GM19468 (cell line): Measurements from ENCODE around the gene LTB4R.
"Not testable (repeated sequence)": the region's sequence is repeated elsewhere in the genome, so short reads cannot be mapped to it uniquely, and the experiment has no call there.

Source experiments
- ATAC-seq: cut with Tn5 transposase; IDR thresholded peaks from one replicate; pipeline ENCODE4 v1.9.1; 2021; ENCODE audit warnings: mild to moderate bottlenecking, moderate library complexity, moderate number of reproducible peaks; ENCODE audit not compliant: unreplicated experiment; ENCODE audit errors: extremely low read depth

LTB4R gene

DNA sequence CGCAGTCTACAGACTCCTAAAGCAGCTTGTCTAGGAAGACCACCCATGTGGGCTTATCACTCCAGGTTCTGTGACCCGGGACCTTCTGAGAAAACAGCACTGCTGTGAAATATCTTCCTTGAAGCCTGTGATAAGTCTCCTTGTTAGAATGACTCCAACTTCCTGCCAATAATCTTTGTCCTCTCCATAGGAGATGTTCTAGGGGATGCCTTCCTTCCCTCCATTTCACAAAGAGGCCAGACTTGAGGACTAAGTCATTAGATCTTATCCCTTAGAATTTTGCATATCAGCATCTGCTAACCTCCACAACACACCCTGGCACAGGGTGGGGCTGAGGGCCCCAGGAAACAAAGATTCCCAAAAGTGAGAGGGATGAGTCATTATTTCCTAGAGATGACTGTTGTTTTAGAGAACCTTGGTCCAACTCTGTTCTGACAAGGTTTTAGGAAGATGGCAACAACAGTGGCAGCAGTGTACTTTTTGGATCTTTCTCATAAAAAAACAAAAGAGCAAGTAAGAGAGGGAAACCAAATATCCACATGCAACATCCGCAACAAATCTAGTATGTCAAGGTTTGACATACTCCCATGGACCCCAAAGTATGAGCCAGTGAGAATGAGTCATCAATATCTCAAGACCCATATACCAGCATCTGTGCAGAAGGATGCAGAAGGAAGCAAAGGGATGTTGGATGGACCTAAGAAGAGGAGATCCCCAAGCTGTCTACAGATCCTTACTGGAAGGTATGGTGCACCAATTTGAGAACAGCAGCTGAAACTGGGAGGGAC is 6.0 kb downstream of the LTB4R start:
- no peak for ATAC-seq

DNA sequence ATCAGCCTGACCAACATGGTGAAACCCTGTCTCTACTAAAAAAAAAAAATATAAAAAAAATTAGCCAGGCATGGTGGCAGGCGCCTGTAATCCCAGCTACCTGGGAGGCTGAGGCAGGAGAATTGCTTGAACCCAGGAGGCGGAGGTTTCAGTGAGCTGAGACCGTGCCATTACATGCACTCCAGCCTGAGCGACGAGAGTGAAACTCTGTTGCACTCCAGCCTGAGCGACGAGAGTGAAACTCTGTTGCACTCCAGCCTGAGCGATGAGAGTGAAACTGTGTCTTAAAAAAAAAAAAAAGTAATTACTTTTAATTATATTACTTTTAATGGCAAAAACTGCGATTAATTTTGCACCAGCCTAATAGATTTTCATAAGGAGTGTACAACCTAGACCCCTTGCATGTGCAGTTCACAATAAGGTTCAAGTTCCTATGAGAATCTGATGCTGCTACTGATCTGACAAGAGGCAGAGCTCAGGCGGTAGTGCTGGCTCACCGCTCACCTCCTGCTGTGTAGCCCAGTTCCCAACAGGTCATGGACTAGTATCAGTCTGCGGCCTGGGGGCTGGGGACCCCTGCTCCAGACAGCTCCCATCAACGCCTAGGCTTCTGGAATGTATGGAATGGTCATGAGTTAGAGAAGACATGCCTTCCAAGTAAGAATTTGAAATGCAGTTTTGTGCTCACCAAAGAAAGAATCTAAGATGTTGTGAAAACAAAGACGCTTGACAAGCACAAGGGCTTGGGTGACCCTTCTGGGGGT is 10.1 kb downstream of the LTB4R start:
- no peak for ATAC-seq

DNA sequence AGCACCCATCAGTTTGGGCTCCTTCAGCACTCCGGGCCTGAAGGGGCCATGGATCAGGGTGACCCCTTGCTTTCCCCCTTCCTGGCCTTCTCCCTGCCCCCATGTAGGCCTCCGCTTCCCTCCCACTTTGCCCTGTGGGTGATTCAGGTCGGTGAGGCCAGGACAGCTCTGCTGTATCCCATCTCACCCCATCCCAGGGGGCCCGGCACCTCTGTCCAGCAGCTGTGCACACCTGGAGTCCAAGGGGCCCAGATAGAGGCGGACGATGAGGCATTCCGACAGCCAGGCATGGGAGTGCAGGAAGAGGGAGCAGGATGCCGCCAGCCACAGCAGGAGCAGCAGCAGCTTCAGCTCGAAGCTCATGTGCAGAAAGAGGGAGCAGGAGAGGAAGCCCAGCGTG is 11.4 kb downstream of the LTB4R start:
- ATAC-seq, result no peak

DNA sequence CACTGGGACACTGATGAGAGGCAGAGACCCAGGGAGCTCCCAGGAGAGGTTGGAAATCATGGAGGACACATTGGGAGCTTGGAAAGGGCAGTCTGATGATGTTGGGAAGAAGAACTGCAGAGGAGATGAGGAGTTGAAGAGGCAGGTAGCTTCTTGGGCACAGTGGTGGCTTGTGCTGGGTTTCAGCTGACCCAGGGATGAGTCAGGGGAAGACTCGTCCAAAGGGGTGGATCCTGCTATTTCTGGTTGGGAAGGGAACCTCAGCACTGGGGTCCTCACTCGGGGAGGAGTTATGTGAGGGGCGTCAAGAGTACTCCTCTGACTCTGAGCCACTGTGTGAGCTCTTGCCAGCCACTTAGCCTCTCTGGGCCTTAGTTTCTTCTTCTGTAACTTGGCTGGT is 12.0 kb downstream of the LTB4R start:
- no peak for ATAC-seq

DNA sequence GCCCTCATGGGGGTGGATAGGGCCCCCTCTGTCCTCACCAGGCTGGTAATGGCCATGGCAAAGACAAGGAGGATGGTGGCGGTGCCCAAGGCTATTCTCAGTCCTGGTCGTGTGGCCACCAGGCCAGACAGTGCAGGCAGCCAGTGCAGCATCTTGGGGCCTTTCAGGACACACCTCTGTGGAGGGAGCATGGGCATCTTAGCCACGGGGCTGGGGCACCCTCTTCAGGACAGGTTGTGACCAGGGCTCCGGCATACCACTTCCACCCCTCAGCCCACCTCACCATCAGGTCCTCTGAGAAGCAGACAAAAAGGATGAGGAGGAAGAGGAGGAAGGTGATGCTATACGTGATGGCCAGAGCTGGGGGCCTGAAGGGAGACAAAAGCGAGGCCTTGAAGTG is 12.7 kb downstream of the LTB4R start:
- no peak for ATAC-seq

DNA sequence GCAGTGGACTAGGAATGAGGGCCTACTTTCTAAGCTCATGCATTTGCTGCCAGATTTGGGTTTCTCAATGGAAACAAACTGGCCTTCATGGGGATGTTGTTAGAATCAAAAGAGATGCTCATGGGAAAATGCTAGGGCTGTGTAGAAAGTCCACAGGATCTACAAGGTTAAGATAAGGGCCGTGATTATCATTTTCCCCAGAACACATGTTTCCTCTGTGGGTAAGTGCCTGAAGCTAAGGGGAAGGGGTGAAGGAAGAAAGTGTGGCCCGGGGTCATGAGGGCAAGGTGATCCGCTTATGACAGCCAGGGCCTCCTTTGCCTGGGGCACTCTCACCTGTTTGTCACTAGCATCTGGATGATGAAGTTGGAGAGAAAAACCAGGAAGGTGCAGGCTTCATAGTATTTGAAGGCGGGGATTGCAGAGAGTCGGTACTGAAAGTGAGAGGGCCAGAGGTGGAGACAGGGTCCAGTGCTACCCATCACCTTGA is 13.8 kb downstream of the LTB4R start:
- no peak for ATAC-seq

DNA sequence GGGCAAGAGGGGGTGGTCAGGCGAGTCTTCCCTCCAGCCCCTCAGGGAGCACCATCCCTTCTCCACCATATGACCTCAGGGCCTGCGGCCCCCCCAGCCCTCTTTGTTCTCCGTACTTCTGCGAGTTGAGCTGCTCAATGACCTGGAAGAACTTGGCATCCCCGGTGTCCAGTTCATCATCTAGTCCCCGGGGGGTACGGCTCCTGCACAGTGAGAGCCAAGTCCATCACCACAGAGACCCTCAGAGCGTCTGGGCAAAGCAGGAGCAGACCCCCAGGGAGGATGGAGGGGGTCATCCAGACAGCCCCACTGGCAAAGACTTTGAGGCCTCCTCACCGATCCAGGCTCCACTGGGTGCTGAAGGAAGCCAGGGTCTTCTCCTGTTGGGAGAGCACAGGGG is 14.7 kb downstream of the LTB4R start:
- ATAC-seq, result no peak

DNA sequence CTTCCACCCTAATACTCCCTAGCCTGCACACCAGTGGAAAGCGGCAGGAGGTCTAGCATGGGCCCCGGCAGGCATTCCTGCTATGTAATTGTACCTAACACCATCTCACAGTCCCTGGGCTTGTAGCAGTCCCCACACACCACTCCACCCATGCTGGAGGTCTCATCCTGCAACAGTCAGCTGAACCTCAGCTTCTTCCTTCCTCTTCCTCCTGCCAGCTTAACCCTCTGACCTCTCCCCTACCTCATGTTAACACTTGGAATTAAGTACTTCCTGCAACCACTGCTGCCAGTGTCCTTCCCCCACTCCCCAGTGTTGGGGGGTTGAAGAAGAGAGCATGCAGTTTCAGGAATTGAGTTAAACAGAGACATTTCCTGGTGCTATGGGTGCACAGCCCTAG is 16.0 kb downstream of the LTB4R start:
- no peak for ATAC-seq

DNA sequence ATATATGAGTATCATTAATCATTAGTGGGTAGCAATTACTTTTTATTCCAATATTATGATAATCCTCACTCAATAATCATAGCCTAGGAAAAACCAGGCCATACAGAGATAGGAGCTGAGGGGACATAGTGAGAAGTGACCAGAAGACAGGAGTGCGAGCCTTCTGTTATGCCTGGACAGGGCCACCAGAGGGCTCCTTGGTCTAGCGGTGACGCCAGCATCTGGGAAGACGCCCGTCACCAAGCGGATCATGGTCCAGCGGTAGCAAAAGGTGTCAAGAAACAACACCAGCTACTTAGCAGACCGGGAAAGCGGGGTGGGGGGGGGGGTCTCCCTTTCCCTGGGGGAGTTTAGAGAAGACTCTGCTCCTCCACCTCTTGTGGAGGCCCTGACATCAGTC is 16.6 kb downstream of the LTB4R start:
- ATAC-seq, result not testable (repeated sequence)

DNA sequence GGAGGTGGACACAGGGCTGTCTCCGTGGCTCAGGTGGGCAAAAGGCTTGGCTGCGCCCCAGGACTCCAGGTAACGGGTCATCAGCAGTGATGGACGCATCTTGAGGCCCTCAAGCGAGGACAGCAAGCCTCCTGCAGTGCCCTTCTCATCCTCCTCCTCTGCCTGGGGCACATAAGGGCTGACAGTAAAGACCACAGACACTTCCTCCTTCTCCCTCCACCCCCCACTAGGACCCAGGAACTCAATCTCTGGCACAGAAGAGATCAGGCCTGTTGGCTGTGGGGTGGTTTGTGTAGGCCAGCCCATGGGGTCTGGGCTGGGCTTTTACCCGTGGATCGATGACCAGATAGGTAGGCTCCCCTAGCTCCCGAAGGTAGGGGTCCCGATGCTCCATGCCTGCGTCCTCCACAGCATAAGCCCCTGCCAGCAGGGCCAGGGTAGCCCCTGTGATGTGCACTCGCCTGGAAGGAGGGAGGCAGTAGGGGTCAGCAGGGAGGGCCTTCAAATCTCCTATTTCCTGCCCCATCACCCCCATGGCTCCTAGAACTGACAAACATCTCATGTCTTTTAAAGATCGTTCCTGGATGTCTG is 17.9 kb downstream of the LTB4R start:
- no peak for ATAC-seq

DNA sequence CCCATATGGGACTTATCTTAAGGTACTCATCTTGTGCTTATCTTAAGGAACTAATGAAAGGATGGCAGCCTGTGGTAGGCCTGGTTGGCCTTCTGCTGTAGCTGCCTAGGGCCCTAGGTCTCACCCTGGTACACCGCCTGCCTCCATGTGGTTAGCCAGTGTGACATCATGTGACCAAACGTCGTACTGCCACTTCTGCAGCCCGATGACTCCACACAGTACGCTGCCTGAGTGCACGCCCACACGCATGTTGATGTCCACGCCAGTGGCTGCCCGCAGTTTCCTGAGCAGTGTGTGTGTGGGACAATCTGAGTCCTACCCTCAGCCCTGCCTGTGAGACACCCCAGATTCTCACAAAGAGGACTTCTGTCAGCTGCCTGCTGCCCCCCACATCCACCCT is 18.4 kb downstream of the LTB4R start:
- ATAC-seq, result no peak

DNA sequence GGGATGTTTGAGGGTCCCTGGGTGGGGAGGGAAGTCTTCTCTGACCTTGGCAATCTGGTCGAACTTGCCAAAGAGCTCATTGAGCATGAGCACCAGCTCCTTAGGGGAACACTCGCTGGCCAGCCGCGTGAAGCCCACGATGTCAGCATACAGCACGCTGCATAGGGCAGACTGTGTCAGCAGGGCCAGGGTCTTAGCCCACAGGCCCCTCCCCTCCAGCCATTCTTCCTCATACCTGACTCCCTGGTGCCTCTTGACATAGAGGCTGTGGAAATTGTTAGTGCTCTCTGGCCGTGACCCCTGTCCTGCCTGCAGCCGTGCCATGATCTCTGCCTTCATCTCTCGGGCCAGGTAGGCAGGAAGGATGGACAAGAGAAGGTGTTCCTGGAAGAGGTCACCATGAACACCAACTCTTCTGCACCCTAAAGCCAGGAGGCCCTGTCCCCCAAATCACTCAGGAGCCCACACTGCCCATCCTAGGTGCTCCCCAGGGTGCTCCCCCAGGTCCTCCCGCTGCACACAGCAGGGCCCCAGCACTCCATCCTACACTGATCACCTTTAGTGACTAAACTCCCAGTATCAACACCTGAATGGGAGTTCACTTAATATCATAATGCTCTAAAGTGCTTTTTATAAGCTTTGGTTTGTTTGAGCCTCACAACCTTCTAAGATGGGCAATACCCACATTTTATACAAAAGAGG is 19.8 kb downstream of the LTB4R start:
- no peak for ATAC-seq

DNA sequence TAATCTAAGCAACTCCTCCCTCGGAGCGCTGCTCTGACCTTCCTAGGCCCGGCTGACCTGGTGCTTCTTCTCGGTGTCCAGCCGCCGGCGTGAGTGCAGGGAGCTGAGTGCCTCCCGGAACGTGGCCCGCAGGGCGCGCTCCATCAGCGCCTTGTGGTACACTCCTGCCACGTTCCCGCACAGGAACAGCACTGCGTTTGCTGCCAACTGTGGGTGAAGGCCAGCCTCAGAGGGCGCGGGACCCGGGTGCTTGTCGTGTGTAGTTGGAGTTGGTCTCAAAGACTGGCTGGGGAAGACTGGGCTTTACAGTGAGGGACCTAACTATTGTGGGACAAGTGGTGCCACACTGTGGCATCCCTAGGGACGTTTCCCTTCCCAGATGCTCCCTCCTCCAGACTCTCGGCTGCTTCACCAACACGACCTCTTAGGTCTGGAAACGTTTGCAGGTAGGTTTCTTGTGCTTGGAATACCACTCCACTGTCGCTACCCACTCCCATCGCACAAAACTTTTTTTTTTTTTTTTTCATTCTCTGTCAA is 20.5 kb downstream of the LTB4R start:
- no peak for ATAC-seq

DNA sequence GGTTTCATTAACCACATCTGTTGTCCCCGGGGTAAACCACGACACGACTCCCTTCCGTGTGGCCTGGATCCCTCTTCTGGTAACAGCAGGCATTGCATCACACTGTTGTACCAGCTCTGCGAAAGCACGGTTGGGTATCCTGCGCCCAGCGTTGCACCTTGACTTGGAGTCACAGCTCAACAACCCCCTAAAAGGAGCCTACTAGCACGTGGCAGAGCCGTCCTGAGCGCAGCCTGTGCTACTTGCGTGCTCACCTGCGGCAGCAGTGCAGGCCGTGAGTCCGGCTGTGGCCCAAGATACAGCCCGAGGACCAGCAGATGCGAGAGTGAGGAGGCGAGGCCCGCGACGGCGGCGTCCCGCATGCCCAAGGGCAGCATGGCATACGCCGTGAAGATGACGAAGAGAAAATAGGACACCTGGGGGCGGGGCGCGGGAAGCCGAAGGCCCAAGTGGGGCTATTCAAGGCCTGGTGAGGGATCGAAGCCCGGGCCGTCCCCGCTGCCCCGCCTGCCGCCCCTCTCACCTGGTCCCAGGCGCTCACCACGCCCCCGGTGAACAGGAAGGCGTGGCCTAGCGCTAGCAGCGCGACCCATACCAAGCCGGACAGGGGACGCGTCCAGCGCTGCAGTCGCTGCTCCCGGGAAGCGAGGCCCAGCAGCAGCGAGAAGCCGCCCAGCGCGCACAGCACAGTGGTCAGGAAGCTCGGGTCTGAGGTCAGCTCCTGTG is 21.1 kb downstream of the LTB4R start:
- peak; percentile 77 for ATAC-seq

DNA sequence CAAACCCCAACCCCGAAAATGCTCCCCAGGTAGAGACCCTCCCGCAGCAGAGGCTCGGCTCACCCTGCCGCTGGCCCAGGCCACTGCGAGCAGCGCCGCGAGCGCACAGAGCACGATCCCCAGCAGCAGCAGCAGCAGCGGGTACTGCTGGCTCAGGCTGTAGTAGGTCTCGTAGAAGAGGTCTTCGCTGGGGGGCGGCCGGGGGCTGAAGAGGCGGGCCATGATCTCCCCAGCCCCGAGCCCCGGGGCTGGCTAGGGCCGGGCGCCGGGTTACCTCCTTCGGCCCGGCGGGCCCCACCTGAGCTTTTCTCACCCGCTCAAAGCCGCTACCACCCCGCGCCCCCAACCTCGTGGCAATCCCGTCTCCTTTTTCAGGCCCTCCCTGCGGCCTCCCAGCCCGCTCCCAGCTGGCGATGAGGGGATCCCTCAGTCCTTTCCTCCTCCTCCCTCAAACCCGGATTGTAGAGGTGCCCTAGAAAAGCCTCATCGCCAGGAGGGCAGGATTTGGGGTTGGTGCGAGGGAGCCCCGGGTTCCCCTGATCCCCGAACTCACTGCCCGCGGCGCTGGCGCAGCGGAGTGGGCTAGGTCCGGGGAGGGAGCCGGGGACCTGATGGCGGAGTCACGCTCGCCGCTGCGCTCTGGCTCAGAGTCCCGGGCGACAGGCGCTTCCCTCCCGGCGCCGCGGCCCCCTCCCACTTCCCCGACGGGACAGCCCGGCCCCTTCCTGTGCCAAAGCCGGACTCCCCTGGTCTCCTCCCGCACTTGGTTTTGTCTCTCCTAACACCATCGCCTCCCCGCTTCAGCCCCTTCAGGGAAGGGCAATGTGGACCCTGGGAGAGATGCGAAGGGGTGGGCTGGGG is 23.4 kb downstream of the LTB4R start, which contains the start of gene ADCY4:
ADCY4 (minus strand) TSS at position 641 of the 861 bp plus-strand sequence; CDS start at position 222, 419 bp downstream.
- no peak for ATAC-seq

DNA sequence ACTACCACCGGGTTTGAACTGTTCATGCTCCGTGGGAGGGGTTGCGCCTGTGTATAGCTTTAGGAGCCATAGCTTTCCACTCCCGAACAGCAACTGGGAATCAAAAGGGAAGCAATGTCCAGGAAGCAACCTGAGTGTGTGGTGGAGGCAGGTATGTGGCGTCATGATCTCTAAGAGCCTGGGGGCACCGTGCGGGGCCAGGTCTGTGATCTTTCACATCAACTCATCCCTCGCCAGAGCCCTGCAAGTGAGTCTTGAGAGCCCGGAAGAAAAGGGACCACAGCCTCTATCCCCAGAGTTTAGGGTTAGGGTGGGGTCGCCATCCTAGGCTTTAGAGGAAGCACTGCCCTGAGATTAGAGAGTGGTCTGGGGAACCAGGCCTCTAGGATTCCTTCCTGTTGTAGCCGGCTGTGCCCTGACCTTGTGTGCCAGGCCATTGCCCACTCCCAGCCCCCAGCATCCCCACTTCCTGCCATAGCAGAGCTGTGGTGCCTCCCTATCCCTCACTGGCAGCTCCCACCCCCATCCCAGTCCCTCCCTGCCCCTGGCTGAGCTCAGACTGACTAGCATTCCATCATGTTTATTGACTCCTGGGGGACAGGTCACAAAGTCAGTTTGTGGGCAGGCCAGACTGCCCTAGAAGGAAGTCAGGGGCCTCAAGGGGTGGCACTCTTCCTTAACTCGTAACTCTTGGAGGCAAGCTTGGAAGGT is 24.3 kb downstream of the LTB4R start:
- no peak for ATAC-seq

DNA sequence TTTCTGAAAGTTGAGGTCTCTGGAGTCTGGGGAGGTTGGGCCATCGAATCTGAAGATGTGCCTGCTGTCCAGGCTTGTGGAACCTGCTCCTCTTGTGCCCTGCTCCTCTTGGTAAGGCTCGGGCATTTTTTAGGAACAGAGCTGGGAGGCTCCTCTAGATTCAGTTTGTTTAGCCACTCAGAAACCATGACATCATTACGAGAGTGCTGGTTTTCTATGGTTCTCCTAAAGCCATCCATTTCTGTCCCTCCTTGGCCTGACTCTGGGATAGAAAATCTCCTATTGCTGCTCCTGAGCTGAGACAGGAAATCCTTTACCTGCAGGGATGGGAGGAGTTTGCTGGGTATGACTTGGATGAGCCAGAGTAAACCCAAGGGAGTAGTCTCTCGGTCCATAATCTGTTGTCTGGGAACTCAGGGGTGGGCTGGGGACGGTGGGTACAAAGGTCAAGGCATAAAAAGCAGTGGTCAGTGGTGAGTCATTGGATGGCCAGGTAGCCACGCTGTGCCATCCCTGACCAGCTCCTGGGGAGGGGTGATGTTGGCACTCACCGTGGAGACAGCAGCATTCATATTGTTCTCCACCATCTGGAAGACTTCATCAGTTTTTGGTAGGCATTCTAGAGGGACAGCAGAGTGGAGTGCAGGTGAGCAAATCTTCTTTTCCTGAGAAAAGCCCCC is 26.0 kb downstream of the LTB4R start:
- ATAC-seq, result no peak

DNA sequence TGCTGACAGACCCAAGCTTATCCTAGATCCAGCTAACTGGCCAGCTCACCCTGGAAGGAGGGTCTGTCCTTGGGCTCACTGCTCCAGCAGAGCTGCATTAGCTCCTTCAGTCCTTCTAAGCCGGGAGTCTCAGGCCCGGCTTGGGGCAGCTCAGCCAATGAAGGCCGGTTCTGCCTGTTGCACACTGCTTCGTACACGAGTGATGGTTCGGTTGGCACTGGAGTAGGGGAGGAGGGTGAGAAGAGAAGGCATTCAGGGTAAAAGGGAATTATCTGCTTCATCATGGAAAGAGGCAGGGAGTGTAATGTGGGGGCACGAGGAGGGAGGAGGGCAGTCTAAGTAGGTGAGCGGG is 26.5 kb downstream of the LTB4R start:
- no peak for ATAC-seq
